SU-DHL-6 (cell line): ENCODE data around the gene TBC1D22A.

ENCODE experiments used
- CTCF ChIP-seq: fragments of 200-600 bp; sonication (generic); IDR thresholded peaks from one replicate; pipeline ENCODE4 v1.5.1; 2017; ENCODE audit warnings: antibody characterized with exemption, mild to moderate bottlenecking, low read length, moderate library complexity; ENCODE audit not compliant: insufficient read depth, poor library complexity, severe bottlenecking
- EZH2phosphoT487 ChIP-seq: fragments of 200-600 bp; sonication (generic), shearing (Covaris generic); conservative IDR thresholded peaks from 2 replicates; pipeline ENCODE4 v1.6.1; 2018; ENCODE audit warnings: mild to moderate bottlenecking, antibody characterized with exemption, low read length, moderate library complexity, mixed read lengths

- TF ChIP-seq CTCF: no peak
- no peak for TF ChIP-seq EZH2phosphoT487
Observed at GRCh38 chr22:46996595-46997310, 234.3 kb downstream of the TBC1D22A start.
